K562 (cell line): Measurements from ENCODE around the gene TBC1D17. TPM values are rescaled to one million over a fixed set of nuclear protein-coding genes. Genes with fewer than 3 reads are reported as not detected.

ENCODE experiments used
- ATAC-seq: fragments of 200-7000 bp; cut with Tn5 transposase; 3 replicates; pipeline ENCODE4 v1.9.1; 2020; ENCODE audit warnings: moderate library complexity
- BruUV-seq: library from RNA; stranded (reverse); fragments of 400-500 nt; replicated peaks from 2 replicates; lab custom pipeline; 2021; lab: Mats Ljungman, UMichigan
- CTCF ChIA-PET: fragments of 300-600 bp; formaldehyde crosslinking; extraction: SDS; loops from one replicate; lab custom pipeline; 2021; ENCODE audit warnings: low intra/inter-chr PET ratio; lab: Yijun Ruan, JAX
- POLR2A ChIA-PET: fragments of 300-600, 350-650 bp; sonication (Branson Sonifier 250); formaldehyde crosslinking; extraction: SDS; loops from one replicate; lab custom pipeline; 2021; ENCODE audit warnings: antibody characterized with exemption, inconsistent platforms; lab: Yijun Ruan, JAX
- DNase-seq, 4 experiments: peaks; one replicate each; pipeline versions ENCODE4 v3.0.0 to v3.0.0-alpha.2; 2011 to 2018; ENCODE audit warnings: low spot score in 3 of 4, mixed read lengths in 3 of 4; ENCODE audit errors: extremely low read depth in 1 of 4
- FAIRE-seq: peaks from 2 replicates; lab custom pipeline; 2011; peaks lifted over from hg19 to GRCh38; lab: Jason Lieb, UNC
- H2AFZ ChIP-seq: 2 replicates; pipeline ENCODE4 v1.6.0; 2011; ENCODE audit warnings: low read depth, low read length, control low read depth, inconsistent platforms
- H3K27ac ChIP-seq: fragments of 200-600 bp; 3 replicates; pipeline ENCODE4 v1.8.0; 2011; ENCODE audit warnings: low read depth, mild to moderate bottlenecking, control low read depth, inconsistent platforms, low read length, moderate library complexity, mixed read lengths; ENCODE audit errors: extremely low read depth
- H3K27me3 ChIP-seq, 2 experiments: fragments of 300-600 bp in 1 of 2; 2 replicates in 1 of 2; 3 replicates in 1 of 2; pipeline versions ENCODE4 v1.6.0 to v1.8.0; 2011; ENCODE audit warnings: inconsistent platforms in 2 of 2, low read length in 2 of 2, mild to moderate bottlenecking in 1 of 2, mixed read lengths in 1 of 2, moderate library complexity in 1 of 2; ENCODE audit not compliant: control insufficient read depth in 2 of 2, insufficient read depth in 2 of 2
- H3K36me3 ChIP-seq: fragments of 300-600 bp; 3 replicates; pipeline ENCODE4 v1.8.0; 2011; ENCODE audit warnings: mild to moderate bottlenecking, low read length, inconsistent platforms; ENCODE audit not compliant: control insufficient read depth, insufficient read depth
- H3K4me1 ChIP-seq, 2 experiments: fragments of 200-600 bp in 1 of 2; replicated peaks in 1 of 2; 2 replicates in 1 of 2; 3 replicates in 1 of 2; pipeline versions ENCODE4 v1.5.1 to v1.8.0; 2011; ENCODE audit warnings: inconsistent platforms in 2 of 2, low read length in 2 of 2, mild to moderate bottlenecking in 1 of 2, mixed read lengths in 1 of 2, moderate library complexity in 1 of 2; ENCODE audit not compliant: control insufficient read depth in 2 of 2, insufficient read depth in 2 of 2
- H3K4me2 ChIP-seq: 2 replicates; pipeline ENCODE4 v1.6.1; 2011; ENCODE audit warnings: low read length, control low read depth, inconsistent platforms, mixed read lengths; ENCODE audit not compliant: insufficient read depth
- H3K4me3 ChIP-seq: fragments of 200-600 bp; sonication (generic), shearing (Covaris generic); 2 replicates; pipeline ENCODE4 v1.5.1; 2016; ENCODE audit warnings: control low read depth, inconsistent platforms
- H3K79me2 ChIP-seq: fragments of 200-600 bp; 3 replicates; pipeline ENCODE4 v1.8.0; 2011; ENCODE audit warnings: low read length, inconsistent platforms; ENCODE audit not compliant: control insufficient read depth, insufficient read depth
- H3K9ac ChIP-seq, 2 experiments: 2 replicates each; pipeline versions ENCODE4 v1.6.0 to v1.6.1; 2011; ENCODE audit warnings: low read depth in 2 of 2, low read length in 2 of 2, control low read depth in 1 of 2, inconsistent platforms in 1 of 2, mild to moderate bottlenecking in 1 of 2, mixed read lengths in 1 of 2; ENCODE audit not compliant: insufficient read depth in 1 of 2
- H3K9me1 ChIP-seq: one replicate; pipeline ENCODE4 v1.6.0; 2011; ENCODE audit warnings: inconsistent platforms, mild to moderate bottlenecking, low read length, moderate library complexity; ENCODE audit not compliant: control insufficient read depth, insufficient read depth
- H3K9me3 ChIP-seq: replicated peaks from 2 replicates; pipeline ENCODE4 v1.5.1; 2011; ENCODE audit warnings: low read depth, low read length, inconsistent platforms; ENCODE audit not compliant: control insufficient read depth, insufficient read depth
- H4K20me1 ChIP-seq: replicated peaks from 2 replicates; pipeline ENCODE4 v1.6.1; 2011; ENCODE audit warnings: low read length, inconsistent platforms, mixed read lengths; ENCODE audit not compliant: control insufficient read depth, insufficient read depth
- CBX3 ChIP-seq, 2 experiments: IDR thresholded peaks; 1 replicate in 1 of 2; 2 replicates in 1 of 2; pipeline ENCODE4 v1.6.1; 2012; ENCODE audit warnings: inconsistent platforms in 2 of 2, low read length in 2 of 2, borderline replicate concordance in 1 of 2, control low read depth in 1 of 2
- DIDO1 ChIP-seq: fragments of 450-650 bp; IDR thresholded peaks from 2 replicates; pipeline ENCODE4 v1.6.1; 2016; ENCODE audit warnings: low read depth, missing biosample characterization, missing genetic modification characterization
- DNMT1 ChIP-seq: fragments of 450-650 bp; IDR thresholded peaks from 2 replicates; pipeline ENCODE4 v1.6.1; 2016; ENCODE audit warnings: antibody characterized with exemption, mild to moderate bottlenecking
- E2F3 ChIP-seq: fragments of 250-450 bp; sonication (Bioruptor Pico); IDR thresholded peaks from 2 replicates; pipeline ENCODE4 v1.4.0; 2020; ENCODE audit warnings: mild to moderate bottlenecking
- GATA2 ChIP-seq: sonication (generic); formaldehyde crosslinking; IDR thresholded peaks from 2 replicates; pipeline ENCODE4 v1.4.0; 2020; ENCODE audit warnings: mild to moderate bottlenecking, missing genetic modification reagents
- HEY1 ChIP-seq: fragments of 250-450 bp; sonication (Bioruptor Pico); IDR thresholded peaks from 2 replicates; pipeline ENCODE4 v1.5.0; 2020; ENCODE audit warnings: mild to moderate bottlenecking, moderate library complexity, borderline replicate concordance
- HNRNPUL1 ChIP-seq: fragments of 200-400 bp; formaldehyde crosslinking; IDR thresholded peaks from 2 replicates; pipeline ENCODE4 v1.6.1; 2017; ENCODE audit warnings: low read length
- KDM2B ChIP-seq: fragments of 250-450 bp; sonication (Bioruptor Pico); IDR thresholded peaks from 2 replicates; pipeline ENCODE4 v1.8.0; 2021; ENCODE audit warnings: mild to moderate bottlenecking, moderate library complexity
- RBM25 ChIP-seq: fragments of 200-400 bp; formaldehyde crosslinking; IDR thresholded peaks from 2 replicates; pipeline ENCODE4 v1.6.1; 2018; ENCODE audit warnings: low read length, low read depth, moderate library complexity; ENCODE audit not compliant: severe bottlenecking
- XRCC5 ChIP-seq: fragments of 200-400 bp; formaldehyde crosslinking; IDR thresholded peaks from 2 replicates; pipeline ENCODE4 v1.6.1; 2017; ENCODE audit warnings: low read depth, mild to moderate bottlenecking, low read length
- ZFP36 ChIP-seq: fragments of 150-350 bp; IDR thresholded peaks from 2 replicates; pipeline ENCODE4 v1.6.1; 2018; ENCODE audit warnings: low read length, low read depth; ENCODE audit not compliant: partially characterized antibody
- ZNF174 ChIP-seq: fragments of 250-450 bp; sonication (Bioruptor Pico); IDR thresholded peaks from 2 replicates; pipeline ENCODE4 v1.4.0; 2020; ENCODE audit warnings: mild to moderate bottlenecking
- WGBS: fragments of 100-300 bp; shearing (Covaris generic); methylation state at CpG from one replicate; pipeline ENCODE4 v1.1.6; 2016; ENCODE audit warnings: low coverage, mixed read lengths; ENCODE audit not compliant: insufficient coverage; ENCODE audit errors: missing lambda C conversion rate; 5-methylcytosine and 5-hydroxymethylcytosine counted together
- in situ Hi-C: fragments of 300-500 bp; cut with MboI; formaldehyde crosslinking; loops from 4 replicates; pipeline ENCODE4 v1.15.0; 2018; ENCODE audit warnings: inconsistent platforms, mixed read lengths
- intact Hi-C: fragments of 100-400 bp; cut with micrococcal nuclease; formaldehyde crosslinking; loops from 2 replicates; pipeline ENCODE4 v1.14.2; 2022
- polyA plus RNA-seq, 8 experiments: library from polyadenylated mRNA; depleted of rRNA in 4 of 8; stranded (reverse) in 5 of 8; unstranded in 3 of 8; fragments of >200 nt; fragmentation: Nextera tagmentation in 2 of 8; fragmentation: Illumina TruSeq in 1 of 8; extraction: Ambion mirVana in 2 of 8; extraction: Trizol in 1 of 8; gene quantifications; 2 replicates each; pipeline versions ENCODE4 v1.2.1 to v1.2.3, GENCODE V29; 2011 to 2014; ENCODE audit warnings: inconsistent platforms in 1 of 8, missing spikeins in 1 of 8
- total RNA-seq, 7 experiments: library from RNA; depleted of rRNA in 6 of 7; stranded (reverse); fragments of >200 nt in 6 of 7; fragmentation: Illumina TruSeq in 2 of 7; extraction: Trizol in 2 of 7; gene quantifications; 2 replicates each; pipeline versions ENCODE4 v1.2.1 to v1.2.3, GENCODE V29; 2011 to 2021; ENCODE audit warnings: low replicate concordance in 1 of 7
- TF ChIP-seq, protein P1 (sequence below): sonication (generic); formaldehyde crosslinking; IDR thresholded peaks from 2 replicates; pipeline ENCODE4 v1.4.0; 2020; ENCODE audit warnings: mild to moderate bottlenecking, missing genetic modification reagents
- TF ChIP-seq, protein P2 (sequence below): fragments of 450-650 bp; conservative IDR thresholded peaks from 2 replicates; pipeline ENCODE4 v1.6.1; 2016; ENCODE audit warnings: missing genetic modification characterization, low read depth, mild to moderate bottlenecking, missing compliant biosample characterization, moderate library complexity
- TF ChIP-seq, protein P3 (sequence below): fragments of 250-450 bp; sonication (Bioruptor Pico); IDR thresholded peaks from 2 replicates; pipeline ENCODE4 v1.9.0; 2021; ENCODE audit warnings: mild to moderate bottlenecking
- TF ChIP-seq, protein P4 (sequence below): sonication (generic); formaldehyde crosslinking; IDR thresholded peaks from 2 replicates; pipeline ENCODE4 v1.9.0; 2022; ENCODE audit warnings: mild to moderate bottlenecking, missing genetic modification reagents

TBC1D17 gene
- total and polyA plus RNA-seq, 9 of the 15 experiments (the other 6 are each of a cell fraction or from before 2014, with no cell fraction given), result 0.42 to 16.0 (median 3.8) TPM

DNA sequence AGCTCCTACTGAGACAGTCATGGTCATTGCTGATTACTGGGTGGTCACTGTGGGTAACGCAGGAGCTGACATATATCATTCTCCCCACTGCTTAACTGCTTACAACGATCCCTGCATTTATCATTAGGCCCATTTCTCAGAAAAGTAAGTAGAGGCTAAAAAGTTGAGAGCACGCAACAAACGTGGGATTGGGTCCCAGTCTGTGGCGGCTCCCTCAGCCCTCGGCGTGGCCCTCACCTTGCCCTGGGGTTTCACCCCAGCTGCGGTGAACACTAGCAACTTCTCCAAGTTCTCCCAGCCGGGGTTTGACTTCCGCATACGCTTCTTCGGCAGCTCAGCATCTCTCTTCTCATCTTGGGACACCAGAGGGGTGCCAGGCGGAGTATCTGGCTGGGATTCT is 12.6 kb upstream of the TBC1D17 start:
- Histone ChIP-seq H3K79me2 (peaks cover 39% of the 10 kb centered on the region), H3K9me1 (peaks cover 4% of the 10 kb centered on the region), H3K36me3 (peaks cover 52% of the 10 kb centered on the region), H3K4me3 (peak overlapping the region; percentile 98; the same call in 1 of the 2 replicates), H3K4me1 (peaks cover 30 to 84% of the 10 kb centered on the region in 2 experiments), H2AFZ (no peak overlapping the region), H3K4me2 (peak overlapping the region; percentile 98), H3K9ac (peak overlapping the region; percentile 5 to 89; a peak in 2 of 4 replicates), H3K9me3 (no peaks in the 10 kb centered on the region), H3K27me3 (no peaks in the 10 kb centered on the region), H4K20me1 (peaks cover 19% of the 10 kb centered on the region; the same call in 1 of the 2 replicates), H3K27ac (peak overlapping the region; percentile 10; the same call in 1 of the 3 replicates)
- intact Hi-C loops (loop anchor here (5.0 kb wide), 3 partner anchors 62 to 188 kb away; partner anchors contain the start of genes AP2A1, ATF5, NUP62 and PRMT1), in situ Hi-C loops (no loop called here)
- CTCF ChIA-PET, result no interaction called here
- POLR2A ChIA-PET, result interaction anchor here (0.6 to 2.2 kb wide), 13 partner anchors 11 to 188 kb away, joined by 3 to 18 read pairs (median 5); partner anchors contain the start of genes AKT1S1, FUZ, NUP62 and PTOV1
- no peak for DNase-seq
- BruUV-seq, result no TSS peak
- peak; percentile 6 for FAIRE-seq
- WGBS, result 60% methylated on average over 13 of the region's 13 CpGs
- no peak for ATAC-seq
- TF ChIP-seq CBX3 (IDR thresholded peaks at IDR 0.05; ENCODE audit: borderline replicate concordance in 1 of 2, low read length in 2 of 2) (peak in 1 of 2 experiments; percentile 56; a peak in 1 of 3 replicates), DNMT1 (no peak), ZFP36 (no peak), GATA2 (CRISPR knock-in tag) (peak; percentile 3; the same call in 1 of the 2 replicates), KDM2B (CRISPR knock-in tag) (no peak), XRCC5 (no peak), ZNF174 (CRISPR knock-in tag) (no peak), RBM25 (peak; percentile 93), HEY1 (CRISPR knock-in tag) (no peak), E2F3 (CRISPR knock-in tag) (no peak), HNRNPUL1 (no peak), DIDO1 (tag) (no peak)
- TF ChIP-seq, protein P1, sequence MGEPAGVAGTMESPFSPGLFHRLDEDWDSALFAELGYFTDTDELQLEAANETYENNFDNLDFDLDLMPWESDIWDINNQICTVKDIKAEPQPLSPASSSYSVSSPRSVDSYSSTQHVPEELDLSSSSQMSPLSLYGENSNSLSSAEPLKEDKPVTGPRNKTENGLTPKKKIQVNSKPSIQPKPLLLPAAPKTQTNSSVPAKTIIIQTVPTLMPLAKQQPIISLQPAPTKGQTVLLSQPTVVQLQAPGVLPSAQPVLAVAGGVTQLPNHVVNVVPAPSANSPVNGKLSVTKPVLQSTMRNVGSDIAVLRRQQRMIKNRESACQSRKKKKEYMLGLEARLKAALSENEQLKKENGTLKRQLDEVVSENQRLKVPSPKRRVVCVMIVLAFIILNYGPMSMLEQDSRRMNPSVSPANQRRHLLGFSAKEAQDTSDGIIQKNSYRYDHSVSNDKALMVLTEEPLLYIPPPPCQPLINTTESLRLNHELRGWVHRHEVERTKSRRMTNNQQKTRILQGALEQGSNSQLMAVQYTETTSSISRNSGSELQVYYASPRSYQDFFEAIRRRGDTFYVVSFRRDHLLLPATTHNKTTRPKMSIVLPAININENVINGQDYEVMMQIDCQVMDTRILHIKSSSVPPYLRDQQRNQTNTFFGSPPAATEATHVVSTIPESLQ (CRISPR knock-in tag), result no peak
- TF ChIP-seq, protein P2, sequence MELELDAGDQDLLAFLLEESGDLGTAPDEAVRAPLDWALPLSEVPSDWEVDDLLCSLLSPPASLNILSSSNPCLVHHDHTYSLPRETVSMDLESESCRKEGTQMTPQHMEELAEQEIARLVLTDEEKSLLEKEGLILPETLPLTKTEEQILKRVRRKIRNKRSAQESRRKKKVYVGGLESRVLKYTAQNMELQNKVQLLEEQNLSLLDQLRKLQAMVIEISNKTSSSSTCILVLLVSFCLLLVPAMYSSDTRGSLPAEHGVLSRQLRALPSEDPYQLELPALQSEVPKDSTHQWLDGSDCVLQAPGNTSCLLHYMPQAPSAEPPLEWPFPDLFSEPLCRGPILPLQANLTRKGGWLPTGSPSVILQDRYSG, result no peak
- TF ChIP-seq, protein P3, sequence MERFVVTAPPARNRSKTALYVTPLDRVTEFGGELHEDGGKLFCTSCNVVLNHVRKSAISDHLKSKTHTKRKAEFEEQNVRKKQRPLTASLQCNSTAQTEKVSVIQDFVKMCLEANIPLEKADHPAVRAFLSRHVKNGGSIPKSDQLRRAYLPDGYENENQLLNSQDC (CRISPR knock-in tag), result no peak
- TF ChIP-seq, protein P4, sequence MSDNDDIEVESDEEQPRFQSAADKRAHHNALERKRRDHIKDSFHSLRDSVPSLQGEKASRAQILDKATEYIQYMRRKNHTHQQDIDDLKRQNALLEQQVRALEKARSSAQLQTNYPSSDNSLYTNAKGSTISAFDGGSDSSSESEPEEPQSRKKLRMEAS (CRISPR knock-in tag), result 0 out of 2 replicates have a peak, but pooled peaks have one; percentile 15
